RWPE1 (cell line): Measurements from ENCODE around the gene SLC9B2.

Source experiments
- CTCF ChIA-PET: fragments of 350-600 bp; sonication (Branson Sonifier 250); formaldehyde crosslinking; extraction: SDS; loops from one replicate; lab custom pipeline; 2021; lab: Yijun Ruan, JAX
- POLR2A ChIA-PET: fragments of 400-600 bp; formaldehyde crosslinking; extraction: SDS; loops from one replicate; lab custom pipeline; 2020; ENCODE audit warnings: antibody characterized with exemption; ENCODE audit not compliant: low non-redundant PET; lab: Yijun Ruan, JAX
- DNase-seq: peaks from one replicate; pipeline ENCODE4 v3.0.0; 2012; ENCODE audit warnings: low spot score
- H3K27ac ChIP-seq: fragments of 450-650 bp; 2 replicates; pipeline ENCODE4 v1.5.1; 2017
- CTCF ChIP-seq: fragments of 450-650 bp; conservative IDR thresholded peaks from 2 replicates; pipeline ENCODE4 v1.5.1; 2017; ENCODE audit warnings: low read depth, mild to moderate bottlenecking

Gene SLC9B2

GRCh38 chr4:103050736-103051436 is 25.7 kb downstream of the SLC9B2 start:
- DNase-seq = no peak
- no peak overlapping the region for H3K27ac ChIP-seq
- ChIA-PET CTCF (no interaction called here), POLR2A (no interaction called here)
- TF ChIP-seq CTCF = no peak

- DNase-seq = peak; percentile 32
- POLR2A ChIA-PET = no interaction called here
- H3K27ac ChIP-seq = no peak overlapping the region
- CTCF ChIA-PET = interaction anchor here (0.6 to 1.0 kb wide), 6 partner anchors 15 to 593 kb away, joined by 3 to 4 read pairs (median 3); no protein-coding TSS in a partner anchor
- peak; percentile 70 for TF ChIP-seq CTCF
Measured at GRCh38 chr4:103046416-103047290, 29.9 kb downstream of the SLC9B2 start.

- no peak for DNase-seq
- no peak overlapping the region for H3K27ac ChIP-seq
- POLR2A ChIA-PET = no interaction called here
- no peak for TF ChIP-seq CTCF
- CTCF ChIA-PET = interaction anchor here (1.1 kb wide), 1 partner anchor 12 kb away, joined by 3 read pairs; no protein-coding TSS in a partner anchor
Measured at GRCh38 chr4:103044183-103044582, 32.4 kb downstream of the SLC9B2 start.

GRCh38 chr4:103036169-103036568 is 40.4 kb downstream of the SLC9B2 start:
- ChIA-PET CTCF (no interaction called here), POLR2A (no interaction called here)
- no peak for DNase-seq
- no peak for TF ChIP-seq CTCF
- H3K27ac ChIP-seq = no peak overlapping the region

GRCh38 chr4:103032574-103032973 is 44.0 kb downstream of the SLC9B2 start:
- H3K27ac ChIP-seq = no peak overlapping the region
- ChIA-PET POLR2A (no interaction called here), CTCF (interaction anchor here (0.6 to 1.2 kb wide), 5 partner anchors 9 to 412 kb away, joined by 3 to 4 read pairs (median 3); no protein-coding TSS in a partner anchor)
- DNase-seq = peak; percentile 12
- TF ChIP-seq CTCF = no peak; the same call in 1 of the 2 replicates

- no peak for TF ChIP-seq CTCF
- H3K27ac ChIP-seq = no peak overlapping the region
- ChIA-PET CTCF (interaction anchor here (0.6 kb wide), 2 partner anchors 178 to 582 kb away, joined by 3 to 4 read pairs; no protein-coding TSS in a partner anchor), POLR2A (no interaction called here)
- no peak for DNase-seq
Measured at GRCh38 chr4:103030791-103031190, 45.8 kb downstream of the SLC9B2 start.
